ENCODE data around the gene FAM193B. TPM values are rescaled to one million over a fixed set of nuclear protein-coding genes. Genes with fewer than 3 reads are reported as not detected.

FAM193B gene
- polyA plus RNA-seq, 1 of the 3 experiments (the other 2 are of a cell fraction), result 48.1 TPM

DNA sequence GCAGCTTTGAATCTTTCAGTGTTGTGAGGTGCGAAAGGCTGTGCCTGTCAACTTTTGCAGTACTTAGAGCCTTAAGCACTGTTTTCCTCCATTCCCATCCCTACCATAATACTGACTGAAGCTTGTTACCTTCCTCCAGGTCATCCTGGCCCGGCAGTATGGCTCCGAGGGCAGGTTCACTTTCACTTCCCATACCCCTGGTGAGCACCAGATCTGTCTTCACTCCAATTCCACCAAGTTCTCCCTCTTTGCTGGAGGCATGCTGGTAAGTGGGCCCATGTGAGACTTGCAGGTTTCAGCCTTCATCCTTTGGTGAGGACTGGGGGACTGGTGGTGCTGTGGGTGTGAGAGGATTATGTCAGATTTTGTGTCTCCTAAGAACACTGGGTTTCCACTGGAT, 39.1 kb upstream of the FAM193B start (continued):
- TF ChIP-seq GATA2 (CRISPR knock-in tag; IDR thresholded peaks at IDR 0.05) (no peak), SIN3A (IDR thresholded peaks at IDR 0.05; ENCODE audit: borderline replicate concordance, low read depth, low read length) (no peak), FOSL2 (IDR thresholded peaks at IDR 0.05; ENCODE audit: borderline replicate concordance, low read depth) (no peak), RCOR1 (IDR thresholded peaks at IDR 0.05; ENCODE audit: low read length) (no peak)
- TF ChIP-seq, protein P1, sequence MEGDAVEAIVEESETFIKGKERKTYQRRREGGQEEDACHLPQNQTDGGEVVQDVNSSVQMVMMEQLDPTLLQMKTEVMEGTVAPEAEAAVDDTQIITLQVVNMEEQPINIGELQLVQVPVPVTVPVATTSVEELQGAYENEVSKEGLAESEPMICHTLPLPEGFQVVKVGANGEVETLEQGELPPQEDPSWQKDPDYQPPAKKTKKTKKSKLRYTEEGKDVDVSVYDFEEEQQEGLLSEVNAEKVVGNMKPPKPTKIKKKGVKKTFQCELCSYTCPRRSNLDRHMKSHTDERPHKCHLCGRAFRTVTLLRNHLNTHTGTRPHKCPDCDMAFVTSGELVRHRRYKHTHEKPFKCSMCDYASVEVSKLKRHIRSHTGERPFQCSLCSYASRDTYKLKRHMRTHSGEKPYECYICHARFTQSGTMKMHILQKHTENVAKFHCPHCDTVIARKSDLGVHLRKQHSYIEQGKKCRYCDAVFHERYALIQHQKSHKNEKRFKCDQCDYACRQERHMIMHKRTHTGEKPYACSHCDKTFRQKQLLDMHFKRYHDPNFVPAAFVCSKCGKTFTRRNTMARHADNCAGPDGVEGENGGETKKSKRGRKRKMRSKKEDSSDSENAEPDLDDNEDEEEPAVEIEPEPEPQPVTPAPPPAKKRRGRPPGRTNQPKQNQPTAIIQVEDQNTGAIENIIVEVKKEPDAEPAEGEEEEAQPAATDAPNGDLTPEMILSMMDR (IDR thresholded peaks at IDR 0.05), result no peak
- TF ChIP-seq, protein P2, sequence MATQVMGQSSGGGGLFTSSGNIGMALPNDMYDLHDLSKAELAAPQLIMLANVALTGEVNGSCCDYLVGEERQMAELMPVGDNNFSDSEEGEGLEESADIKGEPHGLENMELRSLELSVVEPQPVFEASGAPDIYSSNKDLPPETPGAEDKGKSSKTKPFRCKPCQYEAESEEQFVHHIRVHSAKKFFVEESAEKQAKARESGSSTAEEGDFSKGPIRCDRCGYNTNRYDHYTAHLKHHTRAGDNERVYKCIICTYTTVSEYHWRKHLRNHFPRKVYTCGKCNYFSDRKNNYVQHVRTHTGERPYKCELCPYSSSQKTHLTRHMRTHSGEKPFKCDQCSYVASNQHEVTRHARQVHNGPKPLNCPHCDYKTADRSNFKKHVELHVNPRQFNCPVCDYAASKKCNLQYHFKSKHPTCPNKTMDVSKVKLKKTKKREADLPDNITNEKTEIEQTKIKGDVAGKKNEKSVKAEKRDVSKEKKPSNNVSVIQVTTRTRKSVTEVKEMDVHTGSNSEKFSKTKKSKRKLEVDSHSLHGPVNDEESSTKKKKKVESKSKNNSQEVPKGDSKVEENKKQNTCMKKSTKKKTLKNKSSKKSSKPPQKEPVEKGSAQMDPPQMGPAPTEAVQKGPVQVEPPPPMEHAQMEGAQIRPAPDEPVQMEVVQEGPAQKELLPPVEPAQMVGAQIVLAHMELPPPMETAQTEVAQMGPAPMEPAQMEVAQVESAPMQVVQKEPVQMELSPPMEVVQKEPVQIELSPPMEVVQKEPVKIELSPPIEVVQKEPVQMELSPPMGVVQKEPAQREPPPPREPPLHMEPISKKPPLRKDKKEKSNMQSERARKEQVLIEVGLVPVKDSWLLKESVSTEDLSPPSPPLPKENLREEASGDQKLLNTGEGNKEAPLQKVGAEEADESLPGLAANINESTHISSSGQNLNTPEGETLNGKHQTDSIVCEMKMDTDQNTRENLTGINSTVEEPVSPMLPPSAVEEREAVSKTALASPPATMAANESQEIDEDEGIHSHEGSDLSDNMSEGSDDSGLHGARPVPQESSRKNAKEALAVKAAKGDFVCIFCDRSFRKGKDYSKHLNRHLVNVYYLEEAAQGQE (IDR thresholded peaks at IDR 0.05; ENCODE audit: low read depth, low read length), result no peak

DNA sequence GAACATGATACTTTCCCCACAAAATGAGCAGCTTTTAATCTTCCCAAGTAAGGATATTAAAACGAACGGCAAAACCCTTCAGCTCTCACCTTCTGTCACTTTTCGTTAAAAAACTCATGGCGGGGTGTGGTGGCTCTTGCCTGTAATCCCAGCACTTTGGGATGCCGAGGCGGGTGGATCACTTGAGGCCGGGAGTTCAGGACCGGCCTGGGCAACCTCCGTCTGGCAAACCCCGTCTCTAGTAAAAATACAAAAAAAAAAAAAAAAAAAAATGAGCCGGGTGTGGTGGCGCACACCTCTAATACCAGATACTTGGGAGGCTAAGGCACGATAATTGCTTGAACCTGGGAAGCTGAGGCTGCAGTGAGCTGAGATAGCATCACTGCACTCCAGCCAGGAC, 38.5 kb upstream of the FAM193B start:
- Histone ChIP-seq H3K4me2 (peak overlapping the region; percentile 77), H3K27me3 (ENCODE audit: insufficient read depth) (peaks cover 12% of the 10 kb centered on the region), H3F3A (replicated peaks; ENCODE audit: insufficient read depth) (peaks cover 15% of the 10 kb centered on the region), H3K36me3 (replicated peaks in 1 of 2; ENCODE audit: control insufficient read depth in 1 of 2, insufficient read depth in 2 of 2, low read length in 1 of 2) (peaks cover 34 to 41% of the 10 kb centered on the region in 2 experiments), H3K9ac (peak overlapping the region; percentile 83), H2AFZ (ENCODE audit: low read depth) (no peak overlapping the region), H3K4me3 (ENCODE audit: low read depth in 2 of 2, low read length in 1 of 2) (peak overlapping the region; percentile 69 to 86), H3K4me1 (ENCODE audit: control insufficient read depth in 1 of 2, insufficient read depth in 2 of 2, low read depth in 1 of 2, low read length in 1 of 2) (peaks cover 7 to 9% of the 10 kb centered on the region in 2 experiments; a peak in 2 of 4 replicates), H4K20me1 (ENCODE audit: insufficient read depth) (peaks cover 6% of the 10 kb centered on the region; the same call in 1 of the 2 replicates), H3K9me2 (no peaks in the 10 kb centered on the region), H3K9me3 (no peaks in the 10 kb centered on the region), H3K79me2 (ENCODE audit: insufficient read depth) (peaks cover 24% of the 10 kb centered on the region), H3K27ac (ENCODE audit: low read depth in 2 of 2, low read length in 1 of 2) (peak overlapping the region in 1 of 2 experiments; percentile 57; a peak in 1 of 4 replicates)
- TF ChIP-seq, protein P1 (IDR thresholded peaks at IDR 0.05), result no peak
- TF ChIP-seq, protein P3, sequence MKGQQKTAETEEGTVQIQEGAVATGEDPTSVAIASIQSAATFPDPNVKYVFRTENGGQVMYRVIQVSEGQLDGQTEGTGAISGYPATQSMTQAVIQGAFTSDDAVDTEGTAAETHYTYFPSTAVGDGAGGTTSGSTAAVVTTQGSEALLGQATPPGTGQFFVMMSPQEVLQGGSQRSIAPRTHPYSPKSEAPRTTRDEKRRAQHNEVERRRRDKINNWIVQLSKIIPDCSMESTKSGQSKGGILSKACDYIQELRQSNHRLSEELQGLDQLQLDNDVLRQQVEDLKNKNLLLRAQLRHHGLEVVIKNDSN (IDR thresholded peaks at IDR 0.05; ENCODE audit: borderline replicate concordance, low read depth), result no peak
- TF ChIP-seq JUND (IDR thresholded peaks at IDR 0.05), result no peak
- TF ChIP-seq, protein P4, sequence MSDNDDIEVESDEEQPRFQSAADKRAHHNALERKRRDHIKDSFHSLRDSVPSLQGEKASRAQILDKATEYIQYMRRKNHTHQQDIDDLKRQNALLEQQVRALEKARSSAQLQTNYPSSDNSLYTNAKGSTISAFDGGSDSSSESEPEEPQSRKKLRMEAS (IDR thresholded peaks at IDR 0.05; ENCODE audit: low read depth), result no peak
- no peak for TF ChIP-seq SIN3A (IDR thresholded peaks at IDR 0.05; ENCODE audit: borderline replicate concordance, low read depth, low read length)
- TF ChIP-seq NFIC (IDR thresholded peaks at IDR 0.05; ENCODE audit: borderline replicate concordance), result no peak
- TF ChIP-seq FOXJ3 (CRISPR knock-in tag; IDR thresholded peaks at IDR 0.05), result no peak
- no peak for TF ChIP-seq TEAD4 (IDR thresholded peaks at IDR 0.05; ENCODE audit: borderline replicate concordance, insufficient read depth)
- TF ChIP-seq RCOR1 (IDR thresholded peaks at IDR 0.05; ENCODE audit: low read length), result no peak
- TF ChIP-seq POLR2AphosphoS5 (IDR thresholded peaks at IDR 0.05; ENCODE audit: low read depth, low read length), result no peak
- TF ChIP-seq GATA2 (CRISPR knock-in tag; IDR thresholded peaks at IDR 0.05), result no peak
- no peak for TF ChIP-seq MXI1 (IDR thresholded peaks at IDR 0.05; ENCODE audit: low read depth, low read length)
- 55% methylated on average over 13 of the region's 13 CpGs for WGBS (ENCODE audit: low lambda C conversion rate)
- no peak for DNase-seq
- ChIA-PET POLR2A (interaction anchor here (0.8 to 1.4 kb wide), 2 partner anchors 9 to 15 kb away, joined by 4 read pairs; no protein-coding TSS in a partner anchor), CTCF (interaction anchor here (1.2 kb wide), 2 partner anchors 15 to 483 kb away, joined by 4 to 6 read pairs; no protein-coding TSS in a partner anchor)
